ENCODE results near the gene CACNA1B. TPM values are rescaled to one million over a fixed set of nuclear protein-coding genes. Genes with fewer than 3 reads are reported as not detected.

CACNA1B gene
- total and polyA plus RNA-seq, 2 donors from 2014 or later: 0.03 TPM; not detected in 1

DNA sequence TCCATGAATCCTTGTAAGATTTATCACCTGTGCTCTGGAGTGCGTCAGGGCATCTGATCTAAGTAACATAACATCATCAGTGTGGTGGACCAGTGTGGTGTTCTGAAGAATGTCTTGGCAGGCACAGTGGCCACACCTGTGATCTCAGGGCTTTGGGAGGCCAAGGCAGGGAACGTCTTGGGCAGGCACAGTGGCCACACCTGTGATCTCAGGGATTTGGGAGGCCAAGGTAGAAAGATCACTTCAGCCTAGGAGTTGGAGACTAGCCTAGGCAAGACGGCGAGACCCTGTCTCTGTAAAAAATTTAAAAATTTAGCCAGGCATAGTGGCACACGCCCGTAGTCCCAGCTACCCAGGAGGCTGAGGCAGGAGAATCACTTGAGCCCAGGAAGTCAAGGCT lies 185.5 kb downstream of the CACNA1B start:
- Histone ChIP-seq H3K27ac (ENCODE audit: low read depth in 2 of 2, low read length in 2 of 2) (no peak overlapping the region), H3K4me3 (ENCODE audit: low read length in 3 of 3) (no peak overlapping the region), H3K9me3 (ENCODE audit: control insufficient read depth in 2 of 3, insufficient read depth in 1 of 3, low read length in 3 of 3) (no peaks in the 10 kb centered on the region), H3K4me1 (ENCODE audit: control insufficient read depth in 2 of 3, insufficient read depth in 2 of 3, low read depth in 1 of 3, low read length in 3 of 3) (no peaks in the 10 kb centered on the region), H3K27me3 (ENCODE audit: control insufficient read depth, insufficient read depth, low read length) (no peaks in the 10 kb centered on the region), H3K9ac (ENCODE audit: low read length in 3 of 3) (no peak overlapping the region), H3K36me3 (ENCODE audit: control insufficient read depth in 2 of 3, insufficient read depth in 3 of 3, low read length in 3 of 3) (no peaks in the 10 kb centered on the region)
- intact Hi-C loops (cut with DNase I): no loop called here
- DNase-seq: peak in 1 of 5 donors; percentile 8
- FAIRE-seq: no peak
- TF ChIP-seq, protein P1, sequence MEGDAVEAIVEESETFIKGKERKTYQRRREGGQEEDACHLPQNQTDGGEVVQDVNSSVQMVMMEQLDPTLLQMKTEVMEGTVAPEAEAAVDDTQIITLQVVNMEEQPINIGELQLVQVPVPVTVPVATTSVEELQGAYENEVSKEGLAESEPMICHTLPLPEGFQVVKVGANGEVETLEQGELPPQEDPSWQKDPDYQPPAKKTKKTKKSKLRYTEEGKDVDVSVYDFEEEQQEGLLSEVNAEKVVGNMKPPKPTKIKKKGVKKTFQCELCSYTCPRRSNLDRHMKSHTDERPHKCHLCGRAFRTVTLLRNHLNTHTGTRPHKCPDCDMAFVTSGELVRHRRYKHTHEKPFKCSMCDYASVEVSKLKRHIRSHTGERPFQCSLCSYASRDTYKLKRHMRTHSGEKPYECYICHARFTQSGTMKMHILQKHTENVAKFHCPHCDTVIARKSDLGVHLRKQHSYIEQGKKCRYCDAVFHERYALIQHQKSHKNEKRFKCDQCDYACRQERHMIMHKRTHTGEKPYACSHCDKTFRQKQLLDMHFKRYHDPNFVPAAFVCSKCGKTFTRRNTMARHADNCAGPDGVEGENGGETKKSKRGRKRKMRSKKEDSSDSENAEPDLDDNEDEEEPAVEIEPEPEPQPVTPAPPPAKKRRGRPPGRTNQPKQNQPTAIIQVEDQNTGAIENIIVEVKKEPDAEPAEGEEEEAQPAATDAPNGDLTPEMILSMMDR (IDR thresholded peaks at IDR 0.05; ENCODE audit: borderline replicate concordance, extremely low read depth, insufficient read depth): no peak

DNA sequence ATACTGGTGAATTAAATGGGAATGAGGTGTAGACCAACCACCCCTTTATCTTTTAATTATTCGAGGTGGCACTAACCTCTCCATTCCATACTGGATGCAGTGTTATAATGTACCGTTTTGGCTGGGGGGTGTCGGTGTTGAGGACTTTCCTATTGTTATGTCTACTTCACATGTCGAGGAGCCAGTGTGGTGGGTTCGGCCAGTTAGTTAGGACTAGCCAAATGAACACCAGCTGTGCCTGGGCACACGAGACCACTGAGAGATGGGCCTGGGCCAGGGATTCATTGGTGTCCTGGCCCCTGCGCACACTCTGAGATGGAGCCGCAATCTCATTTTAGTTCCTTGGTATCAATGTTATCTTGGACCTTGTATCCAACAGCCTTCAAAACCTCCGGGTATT lies 186.2 kb downstream of the CACNA1B start:
- no peaks in the 10 kb centered on the region for H3K36me3 ChIP-seq (ENCODE audit: control insufficient read depth in 2 of 3, insufficient read depth in 3 of 3, low read length in 3 of 3)
- H3K4me3 ChIP-seq (ENCODE audit: low read length in 3 of 3): no peak overlapping the region
- TF ChIP-seq, protein P1 (IDR thresholded peaks at IDR 0.05; ENCODE audit: borderline replicate concordance, extremely low read depth, insufficient read depth): no peak
- no peaks in the 10 kb centered on the region for H3K4me1 ChIP-seq (ENCODE audit: control insufficient read depth in 2 of 3, insufficient read depth in 2 of 3, low read depth in 1 of 3, low read length in 3 of 3)
- H3K9me3 ChIP-seq (ENCODE audit: control insufficient read depth in 2 of 3, insufficient read depth in 1 of 3, low read length in 3 of 3): no peaks in the 10 kb centered on the region
- no peak overlapping the region for H3K9ac ChIP-seq (ENCODE audit: low read length in 3 of 3)
- H3K27me3 ChIP-seq (ENCODE audit: control insufficient read depth, insufficient read depth, low read length): no peaks in the 10 kb centered on the region
- no peak overlapping the region for H3K27ac ChIP-seq (ENCODE audit: low read depth in 2 of 2, low read length in 2 of 2)
- FAIRE-seq (no peak), DNase-seq (peak in 1 of 5 donors; percentile 22)
- intact Hi-C loops (cut with DNase I): no loop called here

DNA sequence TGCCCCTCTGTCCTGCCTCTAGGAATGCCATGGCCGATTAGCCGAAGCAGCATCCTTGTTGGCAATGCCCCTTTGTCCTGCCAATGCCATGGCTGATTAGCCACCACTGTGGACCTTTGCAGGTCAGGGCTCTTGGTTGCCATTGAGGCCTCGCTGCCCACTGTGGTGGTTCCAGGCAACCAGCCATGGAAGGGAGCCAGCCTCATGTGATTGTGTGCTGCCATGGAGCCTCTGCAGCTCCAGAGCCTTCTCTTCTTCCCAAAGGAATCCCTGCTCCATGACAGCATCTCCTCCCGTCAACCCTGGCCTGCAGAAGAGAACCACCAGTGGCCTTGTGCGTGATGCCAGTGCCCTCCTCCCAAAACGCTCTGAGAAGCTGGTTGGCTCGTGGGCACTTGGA lies 187.0 kb downstream of the CACNA1B start:
- H3K4me3 ChIP-seq (ENCODE audit: low read length in 3 of 3): no peak overlapping the region
- no peak overlapping the region for H3K9ac ChIP-seq (ENCODE audit: low read length in 3 of 3)
- H3K4me1 ChIP-seq (ENCODE audit: control insufficient read depth in 2 of 3, insufficient read depth in 2 of 3, low read depth in 1 of 3, low read length in 3 of 3): no peaks in the 10 kb centered on the region
- no peaks in the 10 kb centered on the region for H3K27me3 ChIP-seq (ENCODE audit: control insufficient read depth, insufficient read depth, low read length)
- H3K36me3 ChIP-seq (ENCODE audit: control insufficient read depth in 2 of 3, insufficient read depth in 3 of 3, low read length in 3 of 3): no peaks in the 10 kb centered on the region
- H3K27ac ChIP-seq (ENCODE audit: low read depth in 2 of 2, low read length in 2 of 2): no peak overlapping the region
- no peaks in the 10 kb centered on the region for H3K9me3 ChIP-seq (ENCODE audit: control insufficient read depth in 2 of 3, insufficient read depth in 1 of 3, low read length in 3 of 3)
- FAIRE-seq (no peak), DNase-seq (peak in 1 of 5 donors; percentile 22)
- TF ChIP-seq, protein P1 (IDR thresholded peaks at IDR 0.05; ENCODE audit: borderline replicate concordance, extremely low read depth, insufficient read depth): no peak
- intact Hi-C loops (cut with DNase I): no loop called here

DNA sequence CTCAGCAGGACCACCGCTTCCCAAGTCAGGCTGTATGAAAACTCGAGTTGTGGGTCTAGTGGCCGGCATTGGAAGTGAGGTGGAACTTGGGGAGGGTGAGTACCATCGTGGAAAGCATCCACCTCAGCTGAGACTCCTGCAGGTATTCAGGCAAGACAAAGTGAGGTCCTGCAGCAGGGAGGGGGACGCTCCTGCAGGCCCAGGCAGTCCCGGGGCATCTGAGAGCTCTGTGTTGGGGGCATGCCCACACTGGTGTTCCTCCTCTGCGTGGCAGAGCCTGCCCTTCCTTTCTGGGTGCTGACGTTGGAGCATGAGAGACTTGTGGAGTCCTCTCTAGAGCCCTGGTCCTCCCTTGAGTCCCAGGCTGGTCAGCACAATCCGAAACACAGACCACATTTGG lies 187.7 kb downstream of the CACNA1B start:
- Histone ChIP-seq H3K4me1 (ENCODE audit: control insufficient read depth in 2 of 3, insufficient read depth in 2 of 3, low read depth in 1 of 3, low read length in 3 of 3) (no peaks in the 10 kb centered on the region), H3K36me3 (ENCODE audit: control insufficient read depth in 2 of 3, insufficient read depth in 3 of 3, low read length in 3 of 3) (no peaks in the 10 kb centered on the region), H3K9me3 (ENCODE audit: control insufficient read depth in 2 of 3, insufficient read depth in 1 of 3, low read length in 3 of 3) (no peaks in the 10 kb centered on the region), H3K27me3 (ENCODE audit: control insufficient read depth, insufficient read depth, low read length) (no peaks in the 10 kb centered on the region), H3K9ac (ENCODE audit: low read length in 3 of 3) (no peak overlapping the region), H3K27ac (ENCODE audit: low read depth in 2 of 2, low read length in 2 of 2) (no peak overlapping the region), H3K4me3 (ENCODE audit: low read length in 3 of 3) (no peak overlapping the region)
- FAIRE-seq: no peak
- DNase-seq: peak in 2 of 5 donors; percentile 9 to 43
- TF ChIP-seq, protein P1 (IDR thresholded peaks at IDR 0.05; ENCODE audit: borderline replicate concordance, extremely low read depth, insufficient read depth): no peak
- intact Hi-C loops (cut with DNase I): no loop called here

All from kidney (tissue), 14 donors.